ENCODE measurements around the gene XK.
"Not testable (repeated sequence)": the region's sequence is repeated elsewhere in the genome, so short reads cannot be mapped to it uniquely, and the experiment has no call there.

XK gene

GRCh38 chrX:37685381-37686359, at the start of gene XK:
Gene XK, plus strand, starts transcription at chrX:37685791. Its CDS starts 171 bp downstream, at chrX:37685962.
- in situ Hi-C loops (cut with MboI; ENCODE audit: low sequenced_read_pairs), result no loop called here

DNA sequence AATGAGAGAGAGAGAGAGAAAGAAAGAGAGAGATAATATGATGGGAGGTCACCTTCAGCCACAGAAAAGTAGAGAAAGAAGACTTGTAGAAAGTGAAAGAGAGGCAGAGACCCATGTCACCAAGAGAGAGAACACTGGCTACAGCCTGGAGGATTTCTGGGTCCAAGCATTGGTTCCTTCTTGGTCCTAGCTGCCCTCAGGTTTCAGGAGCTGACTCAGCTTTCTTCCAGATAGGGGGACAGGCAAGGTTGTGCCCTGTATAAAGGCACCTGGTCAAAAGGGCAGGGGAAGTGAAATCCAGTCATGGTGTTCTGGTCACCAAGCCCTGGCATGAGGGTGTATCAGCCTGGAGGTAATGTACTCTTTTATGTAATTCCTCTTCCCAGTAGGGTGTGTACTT, 47.5 kb upstream of the XK start:
- in situ Hi-C loops (cut with MboI; ENCODE audit: low sequenced_read_pairs), result no loop called here

DNA sequence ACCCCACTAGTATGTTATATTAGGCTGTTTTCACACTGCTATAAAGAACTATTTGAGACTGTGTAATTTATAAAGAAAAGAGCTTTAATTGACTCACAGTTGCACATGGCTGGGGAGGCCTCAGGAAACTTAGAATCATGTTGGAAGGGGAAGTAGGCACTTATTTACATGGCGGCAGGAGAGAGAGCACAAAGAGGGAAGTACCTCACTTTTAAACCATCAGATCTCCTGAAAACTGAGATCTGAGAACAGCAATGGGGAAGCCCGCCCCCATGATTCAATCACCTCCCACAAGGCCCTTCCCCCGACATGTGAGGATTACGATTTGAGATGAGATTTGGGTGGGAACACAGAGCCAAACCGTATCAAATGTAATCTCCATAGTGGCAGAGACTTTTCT, 45.4 kb upstream of the XK start:
- in situ Hi-C loops (cut with MboI; ENCODE audit: low sequenced_read_pairs), result no loop called here

GRCh38 chrX:37641859-37642258, 43.7 kb upstream of the XK start:
- in situ Hi-C loops (cut with MboI; ENCODE audit: low sequenced_read_pairs), result no loop called here

- in situ Hi-C loops (cut with MboI; ENCODE audit: low sequenced_read_pairs), result no loop called here
Measured at GRCh38 chrX:37644381-37645305, 40.9 kb upstream of the XK start.

- in situ Hi-C loops (cut with MboI; ENCODE audit: low sequenced_read_pairs), result no loop called here
Measured at GRCh38 chrX:37646254-37646653, 39.3 kb upstream of the XK start.

- in situ Hi-C loops (cut with MboI; ENCODE audit: low sequenced_read_pairs), result not testable (repeated sequence)
Measured at GRCh38 chrX:37650879-37651278, 34.7 kb upstream of the XK start.

- in situ Hi-C loops (cut with MboI; ENCODE audit: low sequenced_read_pairs), result no loop called here
Measured at GRCh38 chrX:37651921-37652452, 33.6 kb upstream of the XK start.

- in situ Hi-C loops (cut with MboI; ENCODE audit: low sequenced_read_pairs), result no loop called here
Measured at GRCh38 chrX:37652589-37653231, 32.9 kb upstream of the XK start.

GRCh38 chrX:37653397-37654085, 32.0 kb upstream of the XK start:
- in situ Hi-C loops (cut with MboI; ENCODE audit: low sequenced_read_pairs), result no loop called here

GRCh38 chrX:37658343-37659030, 27.1 kb upstream of the XK start:
- in situ Hi-C loops (cut with MboI; ENCODE audit: low sequenced_read_pairs), result no loop called here

- in situ Hi-C loops (cut with MboI; ENCODE audit: low sequenced_read_pairs), result no loop called here
Measured at GRCh38 chrX:37659047-37659446, 26.5 kb upstream of the XK start.

GRCh38 chrX:37662181-37662580, 23.4 kb upstream of the XK start:
- in situ Hi-C loops (cut with MboI; ENCODE audit: low sequenced_read_pairs), result no loop called here

DNA sequence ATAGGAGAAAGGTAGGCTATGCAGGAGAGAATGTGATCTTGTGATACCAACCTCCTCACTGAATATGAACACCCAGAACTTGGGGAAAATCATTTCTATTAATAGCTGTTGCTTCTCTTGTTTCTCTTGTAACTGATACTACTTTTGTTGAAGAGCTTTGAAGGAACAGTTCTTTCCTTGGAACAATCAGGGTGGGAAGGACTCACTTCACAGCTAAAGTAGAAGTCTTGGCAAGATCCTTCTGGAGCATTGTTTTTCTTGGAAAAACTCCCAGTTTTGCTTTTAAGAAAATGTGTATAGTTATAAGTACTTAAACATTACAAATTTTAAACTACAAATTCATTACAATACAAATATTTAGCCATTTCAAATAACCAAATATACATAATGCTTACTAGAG, 19.1 kb upstream of the XK start:
- in situ Hi-C loops (cut with MboI; ENCODE audit: low sequenced_read_pairs), result no loop called here

DNA sequence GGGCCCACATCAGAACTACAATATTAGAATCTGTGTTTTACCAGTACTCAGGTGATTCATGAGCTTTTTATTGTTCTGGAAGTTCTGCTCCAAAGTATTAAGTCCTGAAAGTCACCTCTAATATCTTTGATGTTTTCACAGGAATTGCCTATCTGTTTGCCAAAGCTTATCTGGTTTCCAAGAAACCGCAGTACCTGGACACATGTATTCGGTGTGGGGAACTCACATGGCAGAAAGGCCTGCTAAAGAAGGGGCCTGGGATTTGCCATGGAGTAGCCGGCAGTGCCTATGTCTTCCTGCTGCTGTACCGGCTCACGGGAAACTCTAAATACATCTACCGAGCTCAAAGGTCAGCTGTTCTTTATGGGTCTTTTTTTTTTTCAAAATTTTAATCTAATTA, 18.4 kb upstream of the XK start:
- in situ Hi-C loops (cut with MboI; ENCODE audit: low sequenced_read_pairs), result no loop called here

DNA sequence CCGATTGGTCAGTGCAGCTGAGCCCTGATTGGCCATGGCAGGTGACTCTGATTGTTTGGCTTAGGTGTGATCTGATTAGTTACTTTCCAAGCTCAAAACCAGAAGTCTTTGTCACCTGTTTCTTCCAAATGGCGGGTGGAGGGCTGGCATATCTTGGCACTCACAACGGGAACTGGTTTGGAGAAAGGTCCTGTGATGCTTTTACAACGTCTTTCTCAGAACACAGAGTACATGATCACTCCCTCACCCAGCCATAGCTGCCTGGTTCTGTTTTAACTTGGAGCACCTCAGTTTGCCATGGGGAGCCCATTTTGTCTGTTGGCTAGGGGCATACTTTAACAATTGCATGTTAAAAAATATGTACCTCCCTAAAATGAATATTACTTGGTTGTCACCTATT, 13.0 kb upstream of the XK start:
- in situ Hi-C loops (cut with MboI; ENCODE audit: low sequenced_read_pairs), result no loop called here

GRCh38 chrX:37676811-37677210, 8.8 kb upstream of the XK start:
- in situ Hi-C loops (cut with MboI; ENCODE audit: low sequenced_read_pairs), result no loop called here

GRCh38 chrX:37677243-37677642, 8.3 kb upstream of the XK start:
- in situ Hi-C loops (cut with MboI; ENCODE audit: low sequenced_read_pairs), result no loop called here

- in situ Hi-C loops (cut with MboI; ENCODE audit: low sequenced_read_pairs), result no loop called here
Measured at GRCh38 chrX:37677765-37678164, 7.8 kb upstream of the XK start.

DNA sequence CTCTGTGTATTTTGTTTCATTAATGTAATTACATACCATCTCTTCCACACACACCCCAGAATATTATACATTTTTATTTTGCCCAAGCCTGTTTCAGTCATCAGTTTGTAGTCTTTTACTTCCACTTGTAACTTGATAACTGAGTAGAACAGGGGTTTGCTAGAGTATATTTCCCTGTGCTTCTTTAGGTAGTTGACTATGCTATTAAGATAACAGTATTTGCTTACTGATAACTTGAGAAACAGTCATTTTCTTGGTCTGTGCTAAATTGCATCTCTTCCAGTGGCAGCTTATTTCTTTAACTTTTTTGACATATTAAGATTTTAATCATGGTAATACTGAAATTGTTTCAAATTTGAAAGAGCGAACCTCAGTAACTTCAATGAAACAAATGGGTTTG, 7.0 kb upstream of the XK start:
- in situ Hi-C loops (cut with MboI; ENCODE audit: low sequenced_read_pairs), result no loop called here
